Non-pigmented ciliary epithelial cell (primary cell): ENCODE results near the gene ESPNL.
A peak's percentile ranks its signal among the peaks of the same experiment; 100 is the strongest.
"Not testable (repeated sequence)": the region's sequence is repeated elsewhere in the genome, so short reads cannot be mapped to it uniquely, and the experiment has no call there.

Experiments
- DNase-seq: peaks from one replicate; pipeline ENCODE4 v3.0.0-alpha.2; 2010; ENCODE audit warnings: low read depth

ESPNL gene

GRCh38 chr2:238100049-238100820, at the start of gene ESPNL:
Gene ESPNL (plus strand): TSS chr2:238100340. CDS start chr2:238100420, 80 bp downstream.
- no peak for DNase-seq

GRCh38 chr2:238053191-238053776, 46.9 kb upstream of the ESPNL start:
- no peak for DNase-seq

GRCh38 chr2:238055841-238056240, 44.3 kb upstream of the ESPNL start:
- no peak for DNase-seq

GRCh38 chr2:238057696-238058575, 42.2 kb upstream of the ESPNL start:
- not testable (repeated sequence) for DNase-seq

GRCh38 chr2:238059505-238059904, 40.6 kb upstream of the ESPNL start:
- no peak for DNase-seq

- no peak for DNase-seq
These were observed 40.0 kb upstream of the ESPNL start for GRCh38 chr2:238060096-238060541.

GRCh38 chr2:238060542-238061314, 39.4 kb upstream of the ESPNL start, which contains the start of gene SCLY:
Gene SCLY (plus strand): TSS chr2:238061001. CDS start chr2:238061055, 54 bp downstream.
- peak; percentile 78 for DNase-seq

GRCh38 chr2:238061315-238062202, 38.6 kb upstream of the ESPNL start:
- DNase-seq, result no peak

- DNase-seq, result no peak
These were observed 36.5 kb upstream of the ESPNL start for GRCh38 chr2:238063414-238064189.

- no peak for DNase-seq
These were observed 35.8 kb upstream of the ESPNL start for GRCh38 chr2:238064376-238064775.

GRCh38 chr2:238065071-238065846, 34.9 kb upstream of the ESPNL start:
- DNase-seq, result no peak

GRCh38 chr2:238066218-238066617, 33.9 kb upstream of the ESPNL start:
- no peak for DNase-seq

- not testable (repeated sequence) for DNase-seq
These were observed 33.4 kb upstream of the ESPNL start for GRCh38 chr2:238066718-238067117.

- DNase-seq, result no peak
These were observed 32.2 kb upstream of the ESPNL start for GRCh38 chr2:238067939-238068338.

- no peak for DNase-seq
These were observed 31.0 kb upstream of the ESPNL start for GRCh38 chr2:238069021-238069709.

GRCh38 chr2:238069877-238070276, 30.3 kb upstream of the ESPNL start:
- no peak for DNase-seq

- DNase-seq, result no peak
These were observed 24.7 kb upstream of the ESPNL start for GRCh38 chr2:238075397-238075796.

GRCh38 chr2:238077292-238077691, 22.8 kb upstream of the ESPNL start:
- DNase-seq, result no peak
